Activated T-cell treated with anti-CD3 and anti-CD28 coated beads, Interleukin-2, amount 50 U/mL, for 24 hours (primary cell): Measurements from ENCODE around the gene METTL16.

Experiments used
- DNase-seq: peaks from one replicate; pipeline ENCODE4 v3.0.0-alpha.2; 2020
- H3K27ac Mint-ChIP-seq: 2 replicates; pipeline ENCODE4 v1.8.0; 2020; ENCODE audit warnings: mild to moderate bottlenecking, mixed read lengths
- H3K27me3 Mint-ChIP-seq: 2 replicates; pipeline ENCODE4 v1.8.0; 2020; ENCODE audit warnings: mixed read lengths
- H3K36me3 Mint-ChIP-seq: 2 replicates; pipeline ENCODE4 v1.8.0; 2020; ENCODE audit warnings: low read depth, mixed read lengths
- H3K4me1 Mint-ChIP-seq: 2 replicates; pipeline ENCODE4 v1.8.0; 2020; ENCODE audit warnings: low read depth, mixed read lengths
- H3K4me3 Mint-ChIP-seq: 2 replicates; pipeline ENCODE4 v1.8.0; 2020; ENCODE audit warnings: mild to moderate bottlenecking, moderate library complexity, mixed read lengths
- H3K9me3 Mint-ChIP-seq: 2 replicates; pipeline ENCODE4 v1.8.0; 2020; ENCODE audit warnings: mixed read lengths

Gene METTL16

DNA sequence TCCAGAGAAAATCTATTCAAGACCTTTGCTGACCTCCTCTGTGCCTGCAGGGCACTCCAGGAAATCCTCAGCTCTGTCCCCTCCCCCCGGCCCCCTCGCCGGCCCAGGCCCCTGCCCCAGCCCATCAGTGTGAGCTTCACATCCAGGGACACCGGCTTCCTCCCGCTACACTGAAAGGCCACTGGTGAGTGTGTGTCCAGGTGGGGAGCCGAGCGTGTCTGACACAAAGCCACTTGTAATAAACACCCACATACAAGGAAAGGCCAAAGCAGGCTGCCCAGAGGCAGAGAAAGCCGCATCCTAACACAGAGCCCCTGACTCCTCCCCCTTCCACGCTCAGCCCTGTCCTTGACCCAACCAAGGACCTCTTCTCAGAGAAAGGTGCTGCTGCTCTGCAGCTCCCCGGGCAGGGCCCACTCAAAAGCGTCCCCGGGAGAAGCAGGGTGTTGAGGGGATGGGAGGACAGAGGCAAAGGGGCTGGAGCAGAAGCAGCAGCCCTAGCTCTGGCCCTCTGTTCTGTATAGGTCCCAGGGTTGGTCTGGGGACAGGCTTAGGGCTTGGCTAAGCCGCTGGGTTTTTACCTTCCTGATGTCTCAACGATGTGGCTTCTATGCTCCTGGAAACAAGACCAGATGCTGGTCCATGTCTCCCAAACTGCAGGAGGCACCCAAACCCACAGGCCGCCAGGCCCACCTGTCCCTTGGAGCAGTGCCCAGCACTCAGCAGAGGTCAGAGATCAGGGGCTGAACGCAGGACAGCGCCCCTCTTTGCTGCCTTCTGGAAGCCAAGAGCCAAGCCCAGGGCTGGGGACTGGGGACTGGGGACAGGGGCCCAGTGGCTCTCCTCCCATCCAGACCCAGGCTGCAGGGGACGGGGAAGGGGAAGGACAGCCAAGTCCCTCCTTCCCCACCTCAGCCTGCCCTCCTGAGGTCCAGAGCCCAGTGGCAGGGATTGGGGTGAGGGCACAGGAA lies 126.2 kb downstream of the METTL16 start:
- Mint-ChIP-seq H3K9me3 (no peaks in the 10 kb centered on the region), H3K4me1 (peaks cover 20% of the 10 kb centered on the region), H3K4me3 (no peak overlapping the region), H3K27me3 (no peaks in the 10 kb centered on the region), H3K27ac (no peak overlapping the region), H3K36me3 (peaks cover 47% of the 10 kb centered on the region)
- DNase-seq, result no peak

DNA sequence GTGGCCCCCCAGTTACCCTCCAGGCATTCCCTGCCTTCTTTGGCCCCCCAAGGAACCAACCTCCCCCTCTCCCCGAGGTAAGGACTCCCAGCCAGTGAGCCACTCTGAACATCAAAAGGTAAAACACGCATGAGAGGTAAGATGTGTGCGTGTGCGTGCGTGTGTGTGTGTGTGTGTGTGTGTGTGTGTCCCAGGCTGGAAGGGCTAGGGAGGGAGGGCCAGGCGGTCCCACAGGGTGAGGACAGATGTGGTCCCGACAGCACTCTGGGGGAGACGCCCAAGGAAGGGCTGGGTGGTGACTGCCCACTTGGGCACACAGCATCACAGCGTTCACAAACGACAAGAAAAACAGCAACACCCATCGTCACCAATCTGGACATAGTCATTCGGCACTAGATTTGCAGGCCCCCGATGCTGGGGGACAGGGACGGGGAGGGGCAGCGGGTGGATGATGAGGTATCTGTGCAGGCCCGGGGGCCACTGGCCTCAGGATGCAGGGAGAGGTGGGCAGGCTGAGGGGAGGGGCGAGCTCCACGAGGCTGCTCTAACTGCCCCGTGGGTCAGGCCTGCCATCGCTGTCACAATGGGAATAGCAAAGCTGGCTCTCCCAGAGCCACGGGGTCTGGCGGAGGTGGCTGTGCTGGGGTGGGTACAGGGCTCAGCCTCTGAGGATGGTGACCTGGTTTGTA lies 127.1 kb downstream of the METTL16 start:
- Mint-ChIP-seq H3K4me3 (no peak overlapping the region), H3K9me3 (no peaks in the 10 kb centered on the region), H3K27ac (no peak overlapping the region), H3K27me3 (no peaks in the 10 kb centered on the region), H3K4me1 (peaks cover 11% of the 10 kb centered on the region), H3K36me3 (peaks cover 47% of the 10 kb centered on the region)
- no peak for DNase-seq

DNA sequence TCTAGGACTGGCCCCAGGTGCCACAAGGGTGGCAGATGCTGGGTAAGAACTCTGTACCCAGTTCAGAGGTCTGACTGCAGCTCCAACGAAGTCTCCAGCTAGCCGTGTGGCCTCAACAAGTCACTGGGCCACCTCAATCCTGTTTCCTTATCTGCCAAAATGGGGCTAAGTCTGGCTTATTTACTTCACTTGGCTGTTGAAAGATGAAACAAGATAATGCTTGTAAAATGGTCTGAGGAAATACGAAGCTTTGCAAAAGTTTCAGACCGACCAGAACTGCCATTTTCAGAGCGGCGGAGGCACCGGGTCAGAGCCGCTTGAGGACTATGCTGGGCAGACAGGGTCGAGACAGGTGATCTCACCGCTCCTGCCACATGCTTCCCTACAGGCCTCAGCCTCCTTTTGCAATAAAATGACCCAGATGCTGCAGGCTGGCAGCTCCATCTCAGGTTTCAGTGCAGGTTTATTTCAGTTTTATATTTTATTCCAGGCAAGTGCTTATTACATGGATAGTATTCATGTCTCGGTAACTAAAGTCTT lies 128.0 kb downstream of the METTL16 start:
- Mint-ChIP-seq H3K27ac (no peak overlapping the region), H3K4me1 (peaks cover 7% of the 10 kb centered on the region), H3K36me3 (peaks cover 50% of the 10 kb centered on the region), H3K27me3 (no peaks in the 10 kb centered on the region), H3K9me3 (no peaks in the 10 kb centered on the region), H3K4me3 (no peak overlapping the region)
- DNase-seq, result no peak

DNA sequence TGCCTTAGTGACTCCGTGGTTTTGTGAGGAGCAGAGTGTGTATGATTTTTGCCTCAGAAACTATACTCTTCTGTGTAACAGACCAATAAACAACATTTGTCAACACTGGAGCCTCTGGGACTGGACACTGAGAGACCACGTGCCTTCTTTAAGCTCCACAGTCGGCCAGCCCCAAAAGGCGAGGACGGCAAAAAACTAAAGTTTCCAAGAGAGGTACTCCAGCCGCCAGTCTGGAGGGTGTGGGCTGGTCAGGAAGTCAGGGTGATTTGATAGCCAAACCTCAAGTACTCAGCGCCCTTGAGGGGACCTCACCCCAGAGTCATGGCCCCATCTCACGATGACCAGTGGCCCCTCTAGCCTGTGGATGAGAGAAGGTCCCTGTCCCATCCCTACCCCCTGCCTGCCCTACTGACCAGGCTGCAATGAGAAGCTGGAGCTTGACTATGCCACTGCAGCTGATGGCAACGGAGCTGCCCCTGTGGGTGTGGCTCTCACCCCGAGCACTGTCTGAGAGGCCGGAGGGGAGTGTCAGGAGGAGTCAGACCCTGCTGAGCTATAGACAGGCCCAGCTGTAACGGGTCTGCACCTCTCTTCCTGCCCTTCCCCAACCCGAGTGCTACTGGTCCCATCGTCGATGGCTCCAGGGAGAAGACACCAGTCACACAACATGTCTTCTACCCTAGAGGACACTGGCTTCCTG lies 130.6 kb downstream of the METTL16 start:
- Mint-ChIP-seq H3K27me3 (no peaks in the 10 kb centered on the region), H3K4me1 (peaks cover 3% of the 10 kb centered on the region), H3K9me3 (no peaks in the 10 kb centered on the region), H3K4me3 (no peak overlapping the region), H3K27ac (peak overlapping the region; percentile 38), H3K36me3 (peaks cover 51% of the 10 kb centered on the region)
- DNase-seq, result no peak

DNA sequence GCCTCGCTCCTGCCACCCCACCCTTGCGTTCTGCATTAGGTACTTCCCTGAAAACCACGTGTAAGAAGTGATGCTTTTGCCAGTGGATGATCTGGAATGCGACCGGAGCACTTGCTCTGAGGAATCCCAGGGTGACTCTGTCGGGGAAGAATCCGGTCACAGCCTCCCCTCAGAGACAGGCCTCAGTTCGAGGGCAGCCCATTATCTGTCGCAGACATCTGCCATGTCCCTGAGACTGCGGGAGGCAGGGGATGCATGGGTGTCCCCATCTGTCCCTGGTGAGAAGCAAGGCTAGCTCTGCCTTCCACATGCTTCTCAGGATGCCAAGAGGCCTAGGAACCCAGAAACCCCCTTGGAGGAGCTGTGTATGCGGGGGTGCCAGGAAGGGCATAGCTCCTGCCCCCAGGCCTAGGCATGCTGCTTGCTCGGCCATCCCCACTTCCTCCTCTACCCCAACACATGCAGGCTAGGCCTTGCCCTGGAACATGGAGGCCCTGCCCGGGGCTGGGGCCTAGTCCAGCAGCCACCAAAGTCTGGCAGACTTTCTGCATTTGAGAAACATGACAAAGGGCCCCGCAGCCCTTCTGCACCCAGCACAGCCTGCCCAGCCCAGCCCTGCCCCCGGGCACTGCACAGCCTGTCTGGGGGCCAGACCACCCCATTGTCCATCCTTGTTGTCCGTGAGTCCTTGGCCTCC lies 131.3 kb downstream of the METTL16 start:
- Mint-ChIP-seq H3K4me3 (no peak overlapping the region), H3K4me1 (peaks cover 3% of the 10 kb centered on the region), H3K36me3 (peaks cover 53% of the 10 kb centered on the region), H3K27ac (peak overlapping the region; percentile 38), H3K27me3 (no peaks in the 10 kb centered on the region), H3K9me3 (no peaks in the 10 kb centered on the region)
- DNase-seq, result no peak

DNA sequence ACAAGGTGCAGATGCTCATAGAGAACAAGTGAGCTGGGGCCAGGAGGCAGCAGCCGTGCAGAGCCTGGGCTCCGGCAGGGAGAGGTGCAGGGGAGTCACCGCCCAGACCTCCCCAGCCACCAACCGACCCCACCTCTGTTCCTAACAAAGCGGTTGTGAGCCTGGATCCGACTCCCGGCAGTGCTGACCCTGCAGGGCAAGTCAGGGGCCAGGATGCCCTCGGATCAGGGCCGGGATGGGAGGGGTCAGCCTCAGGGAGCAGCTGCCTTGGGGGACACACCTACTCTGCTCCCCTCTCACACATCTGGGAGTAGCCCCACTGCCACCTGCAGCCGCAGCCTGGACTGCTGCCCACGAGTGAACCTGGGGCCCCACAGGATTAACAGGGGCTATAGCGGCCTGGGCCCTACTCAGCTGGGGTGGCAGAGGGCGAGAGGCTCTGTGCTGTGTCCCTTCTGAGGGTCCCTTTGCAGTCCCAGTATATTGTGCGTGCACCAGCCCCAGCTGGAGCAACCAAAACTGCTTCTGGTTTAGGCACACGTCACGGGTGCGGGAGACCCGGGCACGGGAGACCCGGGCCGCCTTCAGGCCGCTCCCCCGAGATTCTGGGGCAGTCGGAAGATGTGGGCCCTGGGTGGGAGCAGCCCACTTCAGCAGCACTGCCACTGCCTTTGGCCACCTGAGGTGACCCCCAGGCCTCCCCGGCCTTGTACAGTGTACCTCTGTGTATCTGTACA lies 132.0 kb downstream of the METTL16 start:
- Mint-ChIP-seq H3K4me3 (no peak overlapping the region), H3K9me3 (no peaks in the 10 kb centered on the region), H3K27me3 (no peaks in the 10 kb centered on the region), H3K27ac (no peak overlapping the region), H3K36me3 (peaks cover 60% of the 10 kb centered on the region), H3K4me1 (peaks cover 3% of the 10 kb centered on the region)
- no peak for DNase-seq

DNA sequence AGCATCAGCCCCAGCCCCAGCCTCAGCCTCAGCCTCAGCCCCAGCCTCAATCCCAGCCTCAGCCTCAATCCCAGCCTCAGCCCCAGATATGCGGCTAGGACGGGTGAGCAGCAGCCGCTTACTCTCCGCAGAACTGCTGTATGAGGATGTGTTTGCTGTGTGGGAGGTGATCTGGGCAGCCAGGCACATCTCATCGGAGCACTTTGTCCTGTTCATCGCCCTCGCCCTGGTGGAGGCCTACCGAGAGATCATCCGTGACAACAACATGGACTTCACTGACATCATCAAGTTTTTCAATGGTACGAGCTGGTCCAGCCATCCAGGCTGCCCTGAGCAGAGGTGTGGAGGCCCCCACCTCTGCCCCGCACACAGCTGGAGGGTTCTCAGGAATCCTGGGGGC lies 132.8 kb downstream of the METTL16 start:
- no peak for DNase-seq

DNA sequence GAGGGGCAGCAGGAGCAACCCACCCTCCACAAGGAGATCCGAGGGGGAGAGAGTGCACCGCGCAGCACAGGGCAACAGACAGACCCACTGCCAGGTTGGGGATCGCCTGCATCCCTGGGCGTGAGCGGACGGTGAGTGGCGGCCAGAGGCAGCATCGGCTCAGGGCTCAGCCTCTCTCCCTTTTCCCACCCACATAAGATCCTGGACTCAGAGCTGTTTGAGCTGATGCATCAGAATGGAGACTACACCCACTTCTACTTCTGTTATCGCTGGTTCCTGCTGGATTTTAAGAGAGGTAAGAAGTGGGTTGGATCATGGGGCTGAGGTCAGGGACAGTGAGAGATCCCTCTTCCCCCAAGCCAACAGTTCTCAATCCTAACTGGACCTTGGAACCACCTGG lies 134.0 kb downstream of the METTL16 start:
- Mint-ChIP-seq H3K4me3 (no peak overlapping the region), H3K4me1 (no peaks in the 10 kb centered on the region), H3K27ac (peak overlapping the region; percentile 14), H3K9me3 (no peaks in the 10 kb centered on the region), H3K27me3 (no peaks in the 10 kb centered on the region), H3K36me3 (peaks cover 77% of the 10 kb centered on the region)
- no peak for DNase-seq

More for the DNA sequence above, 132.8 kb downstream of the METTL16 start:
- peaks cover 65% of the 10 kb centered on the region for H3K36me3 Mint-ChIP-seq
- no peaks in the 10 kb centered on the region for H3K9me3 Mint-ChIP-seq
- no peak overlapping the region for H3K4me3 Mint-ChIP-seq
- H3K27ac Mint-ChIP-seq, result peak overlapping the region; percentile 66
- no peaks in the 10 kb centered on the region for H3K27me3 Mint-ChIP-seq
- peaks cover 3% of the 10 kb centered on the region for H3K4me1 Mint-ChIP-seq

DNA sequence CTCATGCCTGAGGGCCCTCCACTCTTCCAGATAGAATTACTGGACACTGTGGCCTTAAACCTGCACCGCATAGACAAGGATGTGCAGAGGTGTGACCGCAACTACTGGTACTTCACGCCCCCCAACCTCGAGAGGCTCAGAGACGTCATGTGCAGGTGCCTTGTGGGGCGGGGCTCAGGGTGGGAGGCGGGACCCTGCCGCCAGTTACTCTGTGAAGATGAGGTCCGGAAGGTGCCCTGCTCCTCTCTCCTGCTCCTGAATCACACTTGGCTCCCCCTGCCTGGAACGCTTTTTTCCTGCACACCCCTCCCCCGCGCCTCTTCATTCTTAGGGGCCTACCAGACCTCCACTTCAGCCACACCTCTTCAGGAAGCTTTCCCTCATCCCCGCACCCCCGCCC lies 135.6 kb downstream of the METTL16 start:
- peaks cover 80% of the 10 kb centered on the region for H3K36me3 Mint-ChIP-seq
- H3K27ac Mint-ChIP-seq, result no peak overlapping the region
- no peaks in the 10 kb centered on the region for H3K27me3 Mint-ChIP-seq

DNA sequence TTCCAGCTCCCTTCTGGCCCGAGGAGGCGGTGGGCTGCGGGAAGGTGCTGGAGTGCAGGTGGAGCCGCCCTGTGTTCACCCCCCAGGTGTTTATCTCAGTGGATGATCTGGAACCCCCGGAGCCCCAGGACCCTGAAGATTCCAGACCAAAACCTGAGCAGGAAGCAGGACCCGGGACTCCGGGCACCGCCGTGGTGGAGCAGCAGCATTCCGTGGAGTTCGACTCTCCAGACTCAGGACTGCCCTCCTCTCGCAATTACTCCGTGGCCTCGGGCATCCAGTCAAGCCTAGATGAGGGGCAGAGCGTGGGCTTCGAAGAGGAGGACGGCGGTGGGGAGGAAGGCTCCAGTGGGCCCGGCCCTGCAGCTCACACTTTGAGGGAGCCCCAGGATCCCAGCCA lies 136.3 kb downstream of the METTL16 start:
- Mint-ChIP-seq H3K4me3 (no peak overlapping the region), H3K9me3 (no peaks in the 10 kb centered on the region), H3K27me3 (no peaks in the 10 kb centered on the region), H3K36me3 (peaks cover 75% of the 10 kb centered on the region), H3K4me1 (no peaks in the 10 kb centered on the region), H3K27ac (no peak overlapping the region)
- DNase-seq, result no peak

More for the DNA sequence above, 135.6 kb downstream of the METTL16 start:
- no peaks in the 10 kb centered on the region for H3K9me3 Mint-ChIP-seq
- no peak overlapping the region for H3K4me3 Mint-ChIP-seq
- no peak for DNase-seq
- no peaks in the 10 kb centered on the region for H3K4me1 Mint-ChIP-seq

DNA sequence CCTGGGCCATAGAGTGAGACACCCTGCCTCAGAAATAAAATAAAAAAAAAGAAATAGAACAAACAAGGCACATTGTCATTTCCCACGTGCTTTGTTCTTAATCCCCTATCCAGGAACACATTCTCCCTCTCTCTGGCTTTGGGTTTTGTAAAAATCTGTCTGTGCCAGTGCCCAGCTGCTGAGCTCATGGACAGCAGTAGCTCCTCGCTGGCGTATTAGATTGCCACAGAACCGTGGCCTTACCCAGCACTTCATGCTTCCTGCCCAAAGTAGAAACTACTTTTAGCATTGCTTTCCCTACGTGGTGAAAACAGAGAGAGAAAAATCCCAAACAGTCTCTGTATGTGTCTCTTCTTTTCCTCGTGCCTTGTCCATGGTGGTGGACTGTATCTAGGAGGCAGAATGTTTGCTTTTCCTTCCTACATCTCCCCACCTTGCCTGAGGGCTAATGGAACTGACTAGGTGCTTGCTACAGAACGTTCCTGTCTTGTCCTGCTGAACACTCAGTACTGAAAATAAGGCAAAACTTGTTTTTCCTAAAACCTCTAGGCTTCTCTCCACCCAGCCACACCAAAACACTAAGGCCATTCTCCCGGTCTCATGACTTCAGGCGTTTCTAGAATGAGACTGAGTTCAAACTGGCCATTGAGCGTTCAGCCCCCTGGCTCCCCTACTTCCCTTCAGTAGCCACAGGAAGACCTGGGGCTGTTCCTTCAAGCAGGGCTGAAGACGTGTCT lies 137.0 kb downstream of the METTL16 start:
- H3K27ac Mint-ChIP-seq, result no peak overlapping the region

DNA sequence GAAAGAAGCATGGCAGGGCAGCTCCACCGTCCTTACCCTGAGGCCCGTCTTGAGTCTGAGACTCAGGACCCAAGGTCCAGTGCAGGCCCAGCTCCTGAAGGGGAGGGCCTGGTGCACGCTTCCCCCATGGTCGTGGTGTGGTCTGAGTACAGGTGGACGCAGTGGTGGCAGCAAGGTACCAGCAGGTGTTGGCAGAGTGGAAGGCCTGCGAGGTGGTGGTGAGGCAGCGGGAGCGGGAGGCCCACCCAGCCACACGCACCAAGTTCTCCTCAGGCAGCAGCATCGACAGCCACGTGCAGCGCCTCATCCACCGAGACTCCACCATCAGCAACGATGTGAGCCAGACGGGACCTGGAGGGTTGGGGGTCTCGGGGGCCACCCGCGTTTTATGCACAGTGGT lies 138.5 kb downstream of the METTL16 start:
- H3K9me3 Mint-ChIP-seq, result no peaks in the 10 kb centered on the region

More for the DNA sequence above, 137.0 kb downstream of the METTL16 start:
- peaks cover 74% of the 10 kb centered on the region for H3K36me3 Mint-ChIP-seq
- no peak overlapping the region for H3K4me3 Mint-ChIP-seq
- no peaks in the 10 kb centered on the region for H3K4me1 Mint-ChIP-seq
- no peak for DNase-seq
- no peaks in the 10 kb centered on the region for H3K27me3 Mint-ChIP-seq
- no peaks in the 10 kb centered on the region for H3K9me3 Mint-ChIP-seq

DNA sequence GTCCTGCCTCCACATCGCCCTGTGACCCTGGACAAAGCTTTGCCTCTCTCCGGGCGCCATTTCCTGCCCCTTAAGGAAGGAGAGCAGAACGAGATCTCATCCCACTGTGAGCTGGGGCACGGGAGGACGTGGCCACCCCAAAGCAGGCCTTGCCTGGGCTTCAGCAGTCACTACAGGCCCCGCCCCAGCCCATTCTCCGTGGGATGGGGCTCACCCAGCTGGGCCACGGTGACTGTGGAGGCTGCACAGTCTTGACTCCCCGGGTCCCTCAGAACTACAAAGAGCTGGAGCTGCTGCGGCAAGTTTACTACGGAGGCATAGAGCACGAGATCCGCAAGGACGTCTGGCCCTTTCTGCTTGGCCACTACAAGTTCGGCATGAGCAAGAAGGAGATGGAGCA lies 139.0 kb downstream of the METTL16 start:
- Mint-ChIP-seq H3K4me3 (no peak overlapping the region), H3K27ac (no peak overlapping the region), H3K9me3 (no peaks in the 10 kb centered on the region), H3K27me3 (no peaks in the 10 kb centered on the region), H3K36me3 (peaks cover 64% of the 10 kb centered on the region), H3K4me1 (no peaks in the 10 kb centered on the region)
- no peak for DNase-seq

More for the DNA sequence above, 138.5 kb downstream of the METTL16 start:
- H3K36me3 Mint-ChIP-seq, result peaks cover 65% of the 10 kb centered on the region
- no peaks in the 10 kb centered on the region for H3K4me1 Mint-ChIP-seq
- no peaks in the 10 kb centered on the region for H3K27me3 Mint-ChIP-seq
- no peak overlapping the region for H3K27ac Mint-ChIP-seq
- DNase-seq, result no peak
- H3K4me3 Mint-ChIP-seq, result no peak overlapping the region
